Kasumi-1 (cell line): ENCODE data around the gene ATG13.
A peak's percentile ranks its signal among the peaks of the same experiment; 100 is the strongest.

Source experiments
- DNase-seq, 2 experiments: peaks; one replicate each; lab custom pipeline; 2025; lab: John Stamatoyannopoulos, UW

Gene ATG13

DNA sequence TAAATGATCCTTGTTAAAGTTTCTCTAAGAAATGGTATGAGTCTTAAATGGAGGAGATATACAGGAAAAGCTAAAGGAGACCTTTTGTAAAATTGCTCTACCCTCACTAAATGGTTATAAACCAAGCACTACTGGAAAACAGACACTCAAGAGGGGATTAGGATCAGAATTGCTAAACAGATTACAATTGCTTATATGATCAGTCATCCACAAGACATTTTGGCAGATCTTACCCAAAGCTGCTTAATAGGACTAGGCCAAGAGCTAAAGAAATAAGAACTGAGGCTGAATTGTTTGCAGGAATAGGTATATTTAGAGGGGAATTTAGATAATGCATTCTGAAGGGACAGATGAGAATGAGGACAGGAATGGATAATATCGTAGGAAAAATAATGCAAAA, 9.8 kb upstream of the ATG13 start:
- no peak for DNase-seq

DNA sequence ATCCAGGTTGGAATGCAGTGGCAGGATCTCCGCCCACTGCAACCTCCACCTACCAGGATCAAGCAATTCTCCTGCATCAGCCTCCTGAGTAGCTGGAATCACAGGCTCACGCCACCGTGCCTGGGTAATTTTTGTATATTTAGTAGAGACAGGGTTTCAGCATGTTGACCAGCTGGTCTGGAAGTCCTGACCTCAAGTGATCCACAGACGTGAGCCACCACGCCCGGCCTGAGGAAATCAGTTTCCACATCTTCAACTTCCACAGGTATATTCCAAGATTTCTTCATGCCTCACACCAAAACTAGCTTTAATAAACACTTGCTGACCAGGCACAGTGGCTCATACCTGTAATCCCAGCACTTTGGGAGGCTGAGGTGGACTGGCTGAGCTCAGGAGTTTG, 8.0 kb upstream of the ATG13 start:
- no peak for DNase-seq

DNA sequence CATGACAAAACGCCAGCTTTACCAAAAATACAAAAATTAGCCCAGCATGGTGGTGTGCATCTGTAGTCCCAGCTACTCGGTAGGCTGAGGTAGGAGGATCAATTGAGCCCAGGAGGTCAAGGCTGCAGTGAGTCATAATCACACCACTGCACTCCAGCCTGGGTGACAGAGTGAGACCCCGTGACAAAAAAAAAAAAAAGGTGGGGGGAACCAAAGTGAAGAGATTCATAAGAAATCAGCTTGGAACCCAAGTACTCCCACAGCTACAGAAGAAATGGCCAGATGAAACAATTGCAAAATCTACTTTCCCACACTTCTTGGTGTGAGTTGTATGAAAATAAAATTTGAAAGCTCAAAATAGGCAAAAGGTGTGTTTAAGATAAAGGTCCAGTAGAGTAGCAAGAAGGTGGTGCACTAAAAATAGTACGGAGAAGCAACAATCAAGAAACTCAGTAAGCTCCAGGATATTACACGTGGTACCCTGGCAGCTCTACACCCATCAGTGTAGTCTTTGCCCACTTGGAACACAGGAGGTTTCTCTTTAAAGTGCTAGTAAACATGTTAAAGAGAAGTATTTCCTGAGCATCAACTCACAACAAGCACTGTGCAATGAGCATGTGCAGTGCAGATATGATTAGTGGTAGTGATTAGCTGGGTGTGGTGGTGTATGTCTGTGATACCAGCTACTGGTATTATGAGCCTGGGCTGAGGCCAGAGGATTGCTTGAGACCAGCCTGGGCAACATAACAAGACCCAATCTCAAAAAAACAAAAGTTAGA, 5.6 kb upstream of the ATG13 start:
- DNase-seq: no peak

DNA sequence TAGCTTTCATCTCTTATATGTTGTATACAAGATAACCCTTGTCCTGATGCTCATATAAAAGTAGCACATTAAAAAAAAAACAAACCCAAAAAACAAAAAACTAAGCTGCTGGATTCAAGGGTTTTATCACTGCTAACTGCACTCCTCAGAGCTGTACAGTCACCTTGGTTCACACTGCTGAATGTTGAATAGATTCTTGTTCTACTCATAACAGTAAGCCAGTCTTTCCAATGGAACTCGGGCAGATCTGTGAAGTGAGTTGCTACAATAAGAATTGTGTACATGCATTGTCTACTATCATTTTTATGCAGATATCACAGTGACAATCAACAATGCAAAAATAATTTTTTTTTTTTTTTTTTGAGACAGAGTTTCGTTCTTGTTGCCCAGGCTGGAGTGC, 5.0 kb upstream of the ATG13 start:
- DNase-seq: no peak

DNA sequence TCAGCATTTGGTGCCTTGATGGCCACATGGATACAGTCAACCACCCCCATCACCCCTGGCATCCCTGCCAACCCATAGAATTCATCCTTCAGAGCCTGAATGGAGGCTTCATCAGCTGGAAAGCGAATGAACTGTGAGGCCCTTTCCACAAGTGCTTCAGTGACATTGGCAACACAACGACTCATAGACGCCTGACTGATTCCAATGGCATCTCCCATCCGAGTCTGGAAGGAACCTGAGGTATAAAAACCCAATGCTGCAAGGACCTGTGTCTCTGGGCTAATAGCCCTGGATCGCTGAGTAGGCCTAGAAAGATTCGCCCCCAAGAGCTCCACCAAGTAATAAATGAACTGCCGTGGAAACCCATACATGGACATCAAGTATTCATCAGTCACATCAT, 1.6 kb upstream of the ATG13 start:
- DNase-seq: no peak

DNA sequence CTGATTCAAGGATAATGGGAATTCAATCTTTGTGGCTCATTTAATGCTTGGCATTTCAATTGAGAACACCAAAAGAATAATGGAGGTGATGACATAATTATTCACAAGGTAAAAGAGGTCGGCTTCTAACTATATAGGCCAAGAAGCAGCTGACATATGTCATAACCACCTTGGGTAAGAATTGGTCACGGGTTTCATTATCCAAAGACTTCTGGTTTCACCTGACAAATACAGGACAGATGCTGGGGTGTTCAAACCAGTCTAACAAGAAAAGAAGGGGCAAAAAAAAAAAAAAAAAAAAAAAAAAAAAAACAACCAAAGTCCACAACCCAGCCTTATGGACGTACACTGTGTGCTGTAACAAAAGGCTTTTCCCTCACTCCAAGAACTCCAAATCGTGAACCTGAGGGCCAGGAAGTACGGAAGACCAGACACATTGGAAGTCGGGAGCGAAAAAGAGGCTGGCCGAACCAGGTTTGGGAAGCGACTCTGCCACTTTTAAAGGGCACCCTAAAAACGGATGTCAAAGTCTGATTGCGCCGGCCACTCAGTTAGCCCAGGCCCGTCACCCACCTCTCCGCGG, 711 bp upstream of the ATG13 start:
- DNase-seq: no peak

DNA sequence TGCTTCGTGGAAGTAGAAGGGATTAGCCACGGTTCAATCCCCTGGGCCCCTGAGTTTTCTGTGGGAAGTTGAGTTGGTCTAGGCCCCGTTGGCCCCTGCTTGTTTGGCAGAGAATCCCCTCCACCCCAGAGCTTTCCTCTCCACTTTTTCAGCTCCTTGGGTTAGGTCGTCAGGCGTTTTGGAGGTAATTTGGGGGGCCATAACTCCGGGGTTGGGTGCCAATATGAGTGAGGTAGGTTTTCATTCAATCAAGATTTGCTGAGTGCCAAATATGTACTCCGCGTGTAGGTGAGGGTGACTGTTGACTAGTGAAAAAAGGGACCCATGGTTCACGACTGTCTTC, 590 bp downstream of the ATG13 start:
- DNase-seq: no peak

DNA sequence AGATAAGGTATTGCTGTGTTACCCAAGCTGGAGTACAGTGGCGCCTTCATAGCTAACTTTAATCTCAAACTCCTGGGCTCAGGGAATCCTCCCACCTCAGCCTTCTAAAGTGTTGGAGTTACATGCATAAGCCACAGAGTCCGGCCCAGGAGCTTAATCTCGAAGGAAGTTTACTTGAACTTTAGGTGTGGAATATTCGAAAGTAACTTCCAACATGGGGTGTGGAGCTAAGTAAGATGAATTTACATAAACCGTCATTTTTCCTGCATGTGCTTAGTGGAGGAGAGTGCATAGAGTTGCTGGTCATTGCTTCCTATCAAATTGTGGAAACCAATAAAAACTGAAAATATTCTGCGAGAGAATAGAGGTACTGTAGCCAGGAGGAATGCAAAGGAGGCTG, 1.5 kb downstream of the ATG13 start:
- DNase-seq: no peak

DNA sequence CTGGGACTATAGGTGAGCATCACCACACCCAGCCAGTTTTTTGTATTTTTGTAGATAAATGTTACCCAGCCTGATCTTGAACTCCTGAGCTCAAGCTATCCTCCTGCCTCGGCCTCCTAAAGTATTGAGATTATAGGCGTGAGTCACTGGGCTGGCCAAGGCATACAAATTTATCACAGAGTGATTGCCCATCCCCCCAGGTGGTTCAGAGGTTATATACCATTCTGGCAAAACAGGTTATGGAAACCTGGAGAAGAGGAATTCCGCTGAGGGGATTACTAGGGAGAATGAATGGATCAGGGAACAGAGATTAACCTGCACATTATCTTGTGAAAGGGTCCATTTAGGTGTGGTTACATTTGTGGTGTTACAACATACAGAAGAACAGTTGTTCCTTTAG, 8.1 kb downstream of the ATG13 start:
- DNase-seq: no peak

DNA sequence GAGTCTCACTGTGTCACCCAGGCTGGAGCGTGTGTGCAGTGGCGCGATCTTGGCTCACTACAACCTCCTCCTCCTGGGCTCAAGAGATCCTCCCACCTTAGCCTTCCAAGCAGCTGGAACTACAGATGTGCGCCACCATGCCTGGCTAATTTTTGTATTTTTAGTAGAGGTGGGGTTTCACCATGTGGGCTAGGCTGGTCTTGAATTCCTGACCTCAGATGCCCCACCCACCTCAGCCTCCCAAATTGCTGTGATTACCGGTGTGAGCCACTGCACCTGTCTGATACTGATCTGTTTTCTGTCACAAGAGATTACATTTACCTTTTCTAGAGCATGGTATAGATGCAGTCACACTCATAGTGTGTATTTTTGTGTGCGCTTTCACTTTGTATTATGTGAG, 11.6 kb downstream of the ATG13 start:
- DNase-seq: no peak

DNA sequence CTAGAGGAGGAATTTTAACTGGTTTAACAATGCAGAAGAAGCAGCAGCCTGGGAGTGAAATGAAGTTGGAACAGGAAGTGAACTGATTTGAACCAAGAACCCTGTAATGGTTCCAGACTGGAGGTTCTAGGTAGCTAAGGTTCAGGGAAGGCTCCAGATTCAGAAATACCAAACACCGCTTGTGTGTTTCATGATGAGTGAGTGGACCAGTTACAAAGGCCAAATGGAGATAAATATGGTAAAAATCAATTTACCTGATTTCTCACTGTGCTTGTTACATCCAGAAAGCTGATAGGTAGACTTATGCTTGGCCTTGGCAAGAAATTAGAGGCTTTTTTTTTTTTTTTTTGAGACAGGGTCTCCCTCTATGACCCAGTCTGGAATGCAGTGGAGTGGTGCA, 12.9 kb downstream of the ATG13 start:
- DNase-seq: no peak

DNA sequence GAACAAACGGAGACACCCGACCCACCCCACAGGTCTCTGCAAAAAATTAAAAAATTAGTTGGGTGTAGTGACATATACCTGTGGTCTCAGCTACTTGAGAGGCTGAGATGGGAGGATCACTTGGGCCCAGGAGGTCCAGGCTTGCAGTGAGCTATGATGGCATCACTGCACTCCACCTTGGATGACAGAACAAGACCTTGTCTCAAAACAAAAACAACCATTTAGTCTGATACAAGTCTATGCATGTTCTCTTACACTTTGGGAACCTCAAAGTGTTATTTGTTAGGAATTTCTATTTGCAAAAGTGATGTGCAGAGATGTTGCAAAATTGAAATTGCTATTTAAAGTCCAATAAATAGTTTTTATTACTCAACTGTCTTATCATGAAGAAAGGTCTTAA, 14.3 kb downstream of the ATG13 start:
- no peak for DNase-seq

DNA sequence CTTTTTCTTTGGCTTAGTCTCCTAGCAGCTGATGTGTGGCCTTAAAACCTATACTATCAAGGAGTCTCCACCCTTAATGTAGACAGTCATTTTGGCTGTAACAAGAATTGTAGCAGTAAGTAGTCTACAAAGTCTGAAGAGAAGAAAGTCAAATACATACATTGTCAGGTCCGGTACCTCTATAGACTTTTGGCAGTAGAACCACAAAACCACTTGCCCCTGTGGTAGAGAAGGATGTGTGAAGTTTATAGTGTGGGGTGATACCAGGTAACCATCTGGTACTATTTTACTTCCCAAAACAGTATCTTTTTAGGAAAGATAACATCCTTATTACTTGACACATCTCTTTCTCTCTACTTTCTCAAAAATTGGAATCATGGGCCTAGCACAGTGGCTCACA, 15.1 kb downstream of the ATG13 start:
- no peak for DNase-seq

DNA sequence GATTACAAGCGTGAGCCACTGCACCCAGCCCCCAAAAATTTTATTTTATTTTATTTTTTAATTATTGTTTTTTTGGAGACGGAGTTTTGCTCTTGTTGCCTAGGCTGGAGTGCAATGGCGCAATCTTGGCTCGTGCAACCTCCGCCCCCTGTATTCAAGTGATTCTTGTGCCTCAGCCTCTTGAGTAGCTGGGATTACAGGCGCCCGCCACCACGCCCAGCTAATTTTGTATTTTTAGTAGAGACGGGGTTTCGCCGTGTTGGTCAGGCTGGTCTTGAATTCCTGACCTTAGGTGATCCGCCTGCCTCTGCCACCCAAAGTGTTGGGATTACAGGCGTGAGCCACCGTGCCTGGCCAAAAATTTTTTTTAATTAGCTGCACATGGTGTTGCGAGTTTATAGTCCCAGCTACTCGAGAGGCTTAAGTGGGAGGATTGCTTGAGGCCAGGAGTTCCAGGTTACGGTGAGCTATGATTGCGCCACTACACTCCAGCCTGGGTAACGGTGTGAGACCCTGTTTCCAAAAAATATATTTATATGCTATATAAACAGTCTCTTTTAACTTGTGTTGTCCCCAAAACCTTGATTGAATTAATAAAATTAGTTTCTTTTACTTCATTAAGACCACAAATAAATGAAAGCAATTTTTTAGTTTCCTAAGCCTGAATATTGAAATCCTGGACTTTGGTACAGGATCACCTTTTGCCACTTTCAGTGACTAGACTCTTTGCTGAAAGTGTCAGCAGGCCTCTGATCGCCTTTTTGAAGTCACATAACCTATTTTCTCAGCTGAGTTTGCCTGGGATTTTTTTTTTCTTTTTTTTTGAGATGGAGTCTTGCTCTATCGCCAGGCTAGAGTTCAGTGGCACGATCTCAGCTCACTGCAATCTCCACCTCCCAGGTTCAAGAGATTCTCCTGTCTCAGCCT, 16.2 kb downstream of the ATG13 start:
- no peak for DNase-seq

DNA sequence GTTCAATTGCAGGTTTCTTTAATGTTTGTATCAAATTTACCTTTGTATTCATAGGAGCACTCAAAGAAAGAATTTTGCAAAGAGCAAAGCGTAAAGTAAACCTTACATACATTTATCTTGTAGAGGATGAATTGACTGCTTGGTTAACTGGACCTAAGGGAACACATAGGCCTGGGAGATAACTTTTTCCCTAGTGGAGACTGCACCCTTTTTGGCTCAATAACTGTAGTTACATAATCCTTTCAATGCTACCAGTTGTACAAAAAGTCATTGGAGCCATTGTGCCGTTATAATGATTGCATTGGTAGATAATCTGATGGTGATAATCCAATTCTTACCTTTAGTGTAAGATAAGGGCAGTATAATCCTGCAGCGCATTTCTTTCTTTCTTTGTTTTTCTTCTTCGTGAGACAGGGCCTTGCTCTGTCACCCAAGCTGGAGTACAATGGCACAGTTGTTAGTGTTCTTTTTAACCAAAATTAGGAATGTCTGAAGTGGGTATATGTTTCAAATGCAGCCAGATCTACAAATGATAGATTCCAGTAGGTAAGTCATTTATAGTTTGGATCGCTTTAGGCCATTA, 18.3 kb downstream of the ATG13 start:
- DNase-seq: no peak

DNA sequence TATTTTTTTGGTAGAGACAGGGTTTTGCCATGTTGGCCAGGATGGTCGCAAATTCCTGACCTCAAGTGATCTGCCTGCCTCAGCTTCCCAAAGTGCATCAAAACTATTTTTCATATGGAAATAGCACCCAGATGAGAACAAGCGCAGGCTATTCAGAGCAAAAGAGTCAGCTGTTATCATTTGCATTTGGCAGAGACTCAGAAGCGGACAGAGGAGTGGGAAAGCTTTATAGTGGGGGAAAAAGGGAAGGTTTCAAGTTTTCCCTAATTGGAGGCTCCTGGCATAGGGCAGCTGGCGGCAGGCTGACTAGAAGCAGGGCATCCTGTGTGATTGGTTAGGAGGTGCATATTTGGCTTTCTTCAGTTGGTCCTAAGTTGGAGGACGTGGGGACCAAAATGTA, 20.2 kb downstream of the ATG13 start:
- no peak for DNase-seq

DNA sequence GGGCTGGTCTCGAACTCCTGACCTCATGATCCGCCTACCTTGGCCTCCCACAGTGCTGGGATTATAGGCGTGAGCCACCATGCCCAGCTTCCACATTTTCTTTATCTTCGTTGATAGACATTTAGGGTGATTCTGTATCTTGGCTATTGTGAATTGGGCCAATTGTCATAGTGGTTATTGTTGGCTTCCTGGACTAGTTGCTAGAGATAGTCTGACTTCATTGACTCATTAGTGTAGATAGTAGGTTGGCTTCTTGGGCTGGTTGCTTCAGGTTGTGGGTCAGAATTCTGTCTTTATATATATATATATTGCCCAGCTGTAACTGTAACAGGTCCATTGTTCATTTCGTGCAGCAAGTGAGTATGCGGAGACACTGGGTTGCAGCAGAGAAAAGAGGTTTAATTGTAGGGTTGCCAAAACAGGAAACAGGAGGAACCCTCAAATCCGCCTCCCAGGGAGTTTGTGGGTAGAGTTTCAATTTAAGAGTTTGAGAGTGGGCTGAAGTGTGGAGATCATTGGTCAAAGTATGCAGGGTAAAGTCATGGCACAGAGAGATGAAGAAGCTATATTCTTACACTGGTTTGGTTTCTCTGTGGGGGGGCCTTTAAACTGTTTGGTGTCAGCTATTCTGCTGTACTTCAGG, 22.0 kb downstream of the ATG13 start:
- DNase-seq: peak; percentile 80 to 89

DNA sequence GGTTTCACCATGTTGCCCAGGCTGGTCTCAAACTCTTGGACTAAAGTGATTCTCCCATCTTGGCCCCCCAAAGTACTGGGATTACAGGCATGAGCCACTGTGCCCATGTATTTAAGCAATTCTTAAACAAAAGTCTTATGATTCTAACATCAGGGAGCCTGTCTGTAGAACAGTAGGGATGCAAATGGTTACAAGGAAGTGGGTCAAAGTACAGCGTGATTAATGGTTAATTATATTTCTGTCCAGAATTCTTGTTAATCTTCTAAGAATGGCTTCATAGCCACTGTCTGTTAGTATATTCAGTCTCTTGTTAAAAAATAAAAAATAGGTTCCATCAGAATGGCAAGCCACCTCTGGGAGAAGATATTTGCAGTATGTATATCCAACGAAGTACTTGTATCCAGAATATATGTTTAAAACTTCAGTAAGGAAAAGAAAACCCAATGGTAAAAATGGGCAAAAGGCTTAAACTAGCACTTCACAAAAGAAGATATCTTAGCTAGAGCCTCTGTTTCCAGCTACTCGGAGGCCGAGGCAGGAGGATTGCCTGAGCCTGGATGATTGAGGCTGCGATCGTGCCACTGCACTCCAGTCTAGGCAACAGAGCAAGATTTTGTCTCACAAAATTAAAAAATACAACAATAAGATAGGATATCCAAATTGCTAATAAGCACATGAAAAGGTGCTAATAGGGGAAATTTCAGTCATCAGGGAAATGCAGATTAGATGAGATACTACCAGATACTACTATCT, 22.9 kb downstream of the ATG13 start:
- DNase-seq: no peak

DNA sequence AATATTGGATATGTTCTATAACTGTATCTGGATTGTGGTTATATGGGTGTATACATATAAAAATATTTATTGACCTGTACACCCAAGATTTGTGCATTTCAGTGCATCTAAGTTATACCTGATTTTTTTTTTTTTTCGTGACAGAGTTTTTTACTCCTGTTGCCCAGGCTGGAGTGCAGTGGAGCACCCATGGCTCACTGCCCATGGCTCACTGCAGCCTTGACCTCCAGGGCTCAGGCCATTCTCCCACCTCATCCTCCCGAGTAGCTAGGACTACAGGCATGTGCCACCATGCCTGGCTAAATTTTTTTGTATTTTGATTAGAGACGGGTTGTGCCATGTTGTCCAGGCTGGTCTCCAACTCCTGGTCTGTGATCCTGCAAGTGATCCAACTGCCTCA, 24.3 kb downstream of the ATG13 start:
- DNase-seq: no peak

DNA sequence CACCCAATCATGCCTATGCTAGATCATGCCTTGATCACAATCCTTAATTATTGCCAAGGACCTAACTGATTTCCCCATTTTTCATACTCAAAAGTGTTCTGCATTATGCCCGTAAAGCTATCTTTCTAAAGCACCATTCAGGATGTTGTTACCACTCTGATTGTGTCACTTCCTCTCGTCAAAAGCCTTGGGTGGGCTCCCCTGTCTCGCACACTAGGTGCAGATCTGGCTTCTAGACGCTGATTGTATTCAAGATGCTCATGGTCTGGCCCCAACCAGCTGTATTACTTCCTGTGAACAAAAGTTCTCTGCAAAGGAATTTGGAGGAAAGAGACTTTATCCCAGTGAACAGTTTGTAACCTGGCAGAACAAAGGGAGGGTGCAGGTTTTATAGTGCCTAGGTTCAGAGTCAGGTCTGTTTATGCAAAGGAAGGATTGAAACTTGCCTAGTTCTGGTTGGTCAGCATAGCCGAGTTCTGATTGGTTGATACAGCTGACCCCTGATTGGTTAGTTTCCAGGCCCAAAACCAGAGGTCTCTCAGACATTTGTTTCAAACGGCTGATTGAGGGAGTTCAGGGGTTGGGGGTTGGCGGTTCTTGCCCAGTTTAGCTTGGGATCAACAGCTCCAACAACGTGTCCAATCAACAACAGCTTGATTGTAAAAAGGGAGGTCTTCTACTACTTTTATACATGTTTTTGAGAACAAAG, 25.4 kb downstream of the ATG13 start:
- DNase-seq: peak; percentile 9 to 19

DNA sequence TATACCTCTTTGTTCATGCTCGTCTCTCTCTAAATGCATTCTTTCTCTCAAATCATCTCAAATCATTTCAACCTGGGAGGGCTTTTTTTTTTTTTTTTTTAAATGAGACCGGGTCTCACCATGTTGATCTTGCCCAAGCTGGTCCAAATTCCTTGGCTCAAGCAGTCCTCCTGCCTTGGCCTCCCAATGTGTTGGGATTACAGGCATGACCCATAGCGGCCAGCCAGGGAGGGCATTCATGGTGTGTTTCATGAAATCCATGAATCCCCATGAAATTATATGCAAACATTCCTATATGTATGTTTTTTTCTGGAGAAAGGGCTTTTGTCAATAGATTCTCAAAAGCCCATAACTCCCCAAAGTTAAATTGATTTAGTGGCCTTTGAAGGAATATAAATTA, 26.2 kb downstream of the ATG13 start:
- DNase-seq: no peak
